Stimulated activated CD4-positive, alpha-beta T cell treated with anti-CD3 and anti-CD28 coated beads, Interleukin-1b, Interleukin-23, amount 100 ng/mL, for 1 hour (primary cell): Measurements from ENCODE around the gene S100P.
"Not testable (repeated sequence)": the region's sequence is repeated elsewhere in the genome, so short reads cannot be mapped to it uniquely, and the experiment has no call there.

Experiments
- DNase-seq, 2 donors: peaks; one replicate each; pipeline ENCODE4 v3.0.0-alpha.2; 2020; ENCODE audit warnings: low read depth in 2 of 2

Gene S100P

DNA sequence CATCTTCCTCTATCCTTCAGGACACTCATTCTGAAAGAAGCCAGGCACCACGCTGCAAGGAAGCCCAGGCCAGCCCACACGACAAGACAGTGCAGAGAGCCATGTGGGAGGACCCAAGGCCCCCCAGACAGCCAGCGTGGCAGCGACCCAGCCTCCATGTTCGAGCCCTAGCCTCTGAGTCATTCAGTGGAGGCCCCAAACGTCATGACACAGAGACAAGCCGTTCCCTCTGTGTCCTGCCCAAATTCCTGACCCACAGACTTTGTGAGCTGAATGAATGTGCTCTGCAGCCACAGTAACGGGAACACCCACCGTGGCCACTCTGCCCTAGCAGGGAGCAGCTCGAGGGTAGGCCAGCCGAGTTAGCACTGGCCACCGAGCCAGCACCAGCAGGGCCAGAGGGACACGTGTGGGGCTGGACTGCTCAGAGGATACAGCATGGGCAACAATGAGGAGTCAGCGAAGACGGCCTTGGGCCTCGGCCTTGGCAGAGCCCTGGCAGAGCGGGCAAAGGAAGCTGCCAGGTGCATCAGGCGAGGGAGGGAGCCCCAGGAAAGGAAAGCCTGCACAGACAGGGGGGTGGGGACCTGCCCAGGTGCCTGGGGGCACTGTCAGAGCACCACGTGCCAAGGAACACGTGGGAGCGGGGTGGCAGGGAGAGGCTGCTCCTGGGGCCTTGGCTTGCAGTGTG, 30.9 kb downstream of the S100P start:
- no peak for DNase-seq

DNA sequence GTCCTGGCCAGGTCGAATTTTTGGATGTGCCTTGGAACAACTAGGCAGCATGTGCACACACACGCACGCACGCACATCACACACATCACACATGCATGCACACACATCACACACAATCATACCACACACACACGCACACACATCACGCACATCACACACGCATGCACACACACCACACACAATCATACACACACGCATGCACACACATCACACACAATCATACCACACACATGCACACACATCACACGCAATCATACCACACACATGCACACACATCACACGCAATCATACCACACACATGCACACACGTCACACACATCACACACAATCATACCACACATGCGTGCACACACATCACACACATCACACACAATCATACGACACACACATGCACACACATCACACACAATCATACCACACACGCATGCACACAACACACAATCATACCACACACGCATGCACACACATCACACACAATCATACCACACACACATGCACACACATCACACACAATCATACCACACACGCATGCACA, 31.8 kb downstream of the S100P start:
- not testable (repeated sequence) for DNase-seq

DNA sequence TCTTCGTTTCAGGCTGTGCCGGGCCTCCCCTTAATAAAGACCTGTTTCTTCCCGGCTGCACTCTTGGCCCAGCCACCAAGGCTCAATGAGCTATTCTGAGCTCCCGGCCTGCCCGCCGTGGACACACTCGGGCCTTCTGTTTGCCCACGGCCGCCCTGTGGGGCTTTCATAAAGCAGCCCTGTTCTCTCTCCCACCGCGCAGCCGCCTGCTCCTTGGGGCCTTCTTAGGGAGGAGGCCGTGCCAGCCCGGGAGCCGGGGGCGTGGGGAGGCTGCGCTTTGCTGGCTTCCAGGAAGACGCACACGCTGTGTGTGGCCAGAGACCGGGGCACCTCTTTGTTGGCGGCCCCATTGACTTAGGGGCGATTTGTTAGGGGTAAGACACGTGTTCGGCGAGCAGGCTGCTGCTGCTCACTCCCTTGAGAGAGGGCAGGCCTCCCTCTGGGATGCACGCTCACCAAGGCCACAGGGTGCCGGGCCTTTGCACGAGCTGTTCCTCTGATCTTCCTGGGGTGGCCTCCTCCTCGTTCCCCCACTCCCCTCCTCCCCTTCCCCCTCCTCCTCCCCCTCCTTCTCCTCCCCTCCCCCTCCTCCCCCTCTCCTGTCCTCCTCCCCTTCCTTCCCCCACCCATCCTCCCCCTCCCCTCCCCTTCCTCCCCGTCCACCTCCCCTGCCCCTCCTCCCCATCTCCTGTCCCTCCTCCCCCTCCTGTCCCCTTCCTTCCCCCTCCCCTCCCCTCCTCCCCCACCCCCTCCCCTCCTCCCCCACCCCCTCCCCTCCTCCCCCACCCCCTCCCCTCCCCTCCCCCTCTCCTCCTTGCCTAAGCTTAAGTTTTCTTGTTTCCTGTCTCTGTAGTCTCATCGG, 33.6 kb downstream of the S100P start:
- no peak for DNase-seq

DNA sequence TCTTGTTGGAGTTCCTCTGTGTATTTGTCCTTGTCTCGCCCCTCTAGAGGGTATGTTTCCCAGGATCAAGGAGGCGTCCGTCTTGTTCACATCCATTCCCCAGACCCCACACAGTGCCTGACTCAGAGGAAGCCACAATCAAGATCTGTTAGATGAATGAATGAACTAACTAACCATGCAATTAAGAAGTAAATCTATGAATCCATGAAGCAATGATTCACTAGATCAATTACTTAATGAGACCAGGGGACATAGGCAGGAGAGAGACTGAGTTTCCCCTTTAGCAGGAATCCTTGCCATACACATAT, 34.2 kb downstream of the S100P start:
- DNase-seq: no peak

DNA sequence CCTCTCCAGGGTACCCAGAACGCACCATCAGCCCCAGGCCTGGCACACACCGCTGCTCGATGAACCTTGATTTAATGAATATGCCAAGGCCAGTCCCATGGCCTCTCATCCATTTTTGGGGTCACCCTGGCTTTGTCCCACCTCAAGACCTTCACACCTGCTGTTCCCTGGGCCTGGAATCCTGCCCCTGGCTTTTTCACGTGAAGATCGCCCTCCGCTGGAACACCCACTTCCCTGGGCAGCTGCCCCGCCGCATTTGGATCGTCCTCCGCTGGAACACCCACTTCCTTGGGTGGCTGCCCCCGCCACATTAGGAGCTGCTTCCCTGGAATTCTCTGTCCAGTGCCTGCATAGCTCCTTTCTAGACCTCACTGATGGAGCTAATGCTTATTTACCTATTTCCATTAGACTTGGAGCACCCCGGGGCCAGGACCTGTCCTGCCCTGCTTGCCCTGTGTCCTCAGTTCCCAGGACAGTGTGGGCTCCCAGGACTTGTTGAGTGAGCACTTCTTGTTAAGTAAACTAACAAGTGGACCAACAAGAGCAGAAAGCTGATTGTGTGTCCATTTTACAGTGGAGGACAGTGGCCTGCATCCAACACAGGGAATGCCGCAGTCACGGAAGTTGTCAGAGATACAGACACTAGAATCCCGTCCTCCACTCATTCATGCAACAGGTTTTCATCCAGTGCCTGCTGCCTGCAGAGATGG, 34.8 kb downstream of the S100P start:
- DNase-seq: no peak

DNA sequence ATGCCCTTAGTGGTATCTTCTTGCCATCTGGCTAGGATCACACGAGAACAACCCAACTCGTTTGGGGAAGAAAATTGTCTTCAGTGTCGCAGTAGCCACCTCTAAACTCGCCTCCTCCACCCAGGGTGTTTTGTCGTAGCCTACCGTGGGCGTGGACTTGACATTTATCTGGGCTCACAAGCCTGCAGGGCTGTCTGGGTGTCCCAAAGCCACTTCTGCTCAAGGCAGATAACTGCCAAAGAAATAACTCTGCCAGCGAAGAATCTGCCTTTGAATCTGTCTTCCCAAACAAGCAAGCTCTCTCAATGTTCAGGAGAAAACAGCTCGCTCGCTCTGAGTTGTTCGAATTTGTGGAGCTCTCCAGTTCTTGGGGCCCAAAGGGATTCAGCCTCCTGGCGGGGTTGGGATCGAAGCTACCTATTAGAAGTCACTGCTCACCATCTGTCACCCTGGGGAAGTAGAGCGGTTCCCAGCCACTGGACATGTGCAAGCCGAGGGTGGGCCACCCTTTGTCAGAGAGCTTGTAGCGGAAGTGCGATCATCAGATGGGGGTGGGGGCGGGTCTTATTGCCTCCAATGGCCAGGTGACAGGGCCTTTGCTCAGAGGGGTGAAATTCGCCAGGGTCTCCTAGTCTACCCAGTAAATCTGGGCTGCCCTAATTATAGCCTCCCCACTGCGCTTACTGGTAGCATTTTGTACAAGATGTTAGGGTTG, 37.1 kb downstream of the S100P start:
- DNase-seq: no peak

DNA sequence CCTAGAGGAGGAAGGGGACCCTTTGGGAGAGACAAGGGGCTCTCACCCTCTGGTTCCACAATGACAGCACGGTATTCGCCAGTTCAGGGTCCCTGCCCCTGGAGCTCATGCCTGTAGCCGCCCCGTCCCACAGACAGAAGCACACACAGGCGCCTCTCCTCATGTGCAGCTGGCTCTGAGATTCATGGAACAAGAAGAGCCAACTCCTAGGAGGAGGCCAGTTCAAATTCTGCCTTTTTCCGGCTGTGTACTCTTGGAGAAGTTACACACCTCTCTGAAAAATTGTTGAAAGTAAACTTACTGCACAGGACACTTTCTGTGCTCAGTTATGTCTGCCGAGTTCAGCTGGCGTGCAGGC, 37.6 kb downstream of the S100P start:
- DNase-seq: no peak

DNA sequence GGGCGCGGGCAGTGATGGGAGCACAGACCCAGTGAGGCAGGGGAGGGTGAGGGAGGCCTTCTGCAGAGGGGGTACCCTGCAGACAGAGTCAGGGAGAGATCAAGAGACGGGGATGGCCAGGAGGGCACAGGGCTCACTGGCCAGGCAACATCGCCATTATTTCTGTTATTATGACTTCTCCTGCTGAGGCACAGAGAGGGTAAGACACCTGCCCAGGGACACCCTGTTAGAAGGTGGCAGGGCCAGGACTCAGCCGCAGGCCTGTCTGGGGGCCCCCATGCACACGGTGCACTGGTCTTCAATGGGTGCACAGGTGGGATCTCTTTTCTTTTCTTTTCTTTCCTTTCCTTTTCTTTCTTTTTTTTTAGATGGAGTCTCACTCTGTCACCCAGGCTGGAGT, 38.1 kb downstream of the S100P start:
- no peak for DNase-seq

DNA sequence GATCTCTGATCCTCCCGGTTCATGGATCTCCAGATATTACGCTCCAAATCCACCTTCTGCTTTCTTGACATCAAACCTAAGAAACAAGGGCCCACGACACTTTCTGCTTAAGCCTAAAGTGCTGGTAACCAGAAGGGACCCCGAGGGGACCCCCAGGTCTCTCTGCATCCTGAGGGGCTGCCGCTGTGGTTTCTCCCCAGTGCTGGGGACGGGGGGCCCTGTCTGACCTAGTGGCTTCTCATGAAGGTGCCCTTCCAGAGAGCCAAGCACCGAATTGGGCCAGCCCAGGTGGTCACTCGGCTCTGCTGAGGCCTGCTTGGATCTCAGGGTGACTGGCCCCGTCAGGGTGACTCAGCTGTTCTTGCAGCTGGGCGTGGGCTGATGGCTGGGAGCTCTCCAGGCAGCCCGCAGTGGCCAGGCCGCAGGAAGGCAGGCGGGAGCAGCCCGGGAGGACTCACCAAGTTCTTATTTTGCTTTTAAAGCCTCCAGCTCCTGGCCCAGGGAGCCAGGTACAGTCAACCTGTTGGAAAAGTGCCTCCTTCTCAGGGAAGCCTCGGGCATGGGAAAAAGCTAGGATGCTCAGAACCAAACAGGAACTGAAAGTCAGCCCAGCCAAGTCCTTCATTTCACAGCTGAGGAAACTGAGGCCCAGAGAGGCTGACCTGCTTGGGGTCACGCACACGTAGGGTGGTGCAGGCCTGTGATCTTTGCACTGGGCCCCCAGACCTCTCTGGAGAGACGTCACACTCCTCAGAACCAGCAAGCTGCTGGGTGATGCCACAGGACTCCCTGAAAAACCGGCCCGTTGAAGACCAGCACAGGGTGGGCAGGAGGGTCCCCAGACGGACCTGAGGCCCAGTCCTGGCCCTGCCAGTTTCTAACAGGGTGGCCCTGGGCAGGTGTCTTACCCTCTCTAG, 39.0 kb downstream of the S100P start:
- DNase-seq: no peak

DNA sequence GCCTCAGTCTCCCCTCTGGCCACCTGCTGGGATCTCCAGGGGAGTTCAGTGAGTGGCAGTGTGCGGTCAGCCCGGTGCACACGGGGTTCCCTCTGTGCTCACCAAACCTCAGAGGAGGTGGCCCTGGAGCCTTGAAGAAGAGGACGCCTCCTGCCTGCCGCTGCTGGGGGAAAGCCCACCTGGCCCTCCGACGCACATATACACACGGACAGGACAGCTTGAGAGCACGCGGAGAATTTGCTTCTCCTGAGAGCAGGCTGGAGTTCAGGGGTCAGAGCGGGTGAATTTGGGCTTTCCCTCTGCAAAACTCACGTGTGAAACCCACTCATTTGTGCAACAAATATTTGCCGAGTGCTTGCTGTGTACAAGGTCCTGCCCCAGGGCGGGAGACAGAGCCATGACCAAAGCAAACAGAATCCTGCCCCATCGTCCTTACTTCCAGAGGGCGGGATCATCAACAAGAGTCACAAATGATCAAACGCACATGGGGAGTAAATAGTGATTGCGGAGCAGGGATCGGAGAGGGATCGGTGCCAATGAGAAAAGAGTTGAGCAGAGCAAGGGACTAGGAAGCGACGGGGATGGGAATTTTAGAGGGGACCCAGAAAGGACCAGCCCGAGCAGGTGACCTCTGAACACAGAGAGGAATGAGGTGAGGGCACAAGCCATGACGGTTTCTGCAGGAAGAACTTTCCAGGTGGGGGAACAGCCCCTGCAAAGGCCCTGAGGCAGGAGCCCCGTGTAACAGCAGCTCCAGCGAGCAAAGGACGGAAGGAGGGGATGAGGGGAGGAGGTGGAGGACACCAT, 39.9 kb downstream of the S100P start:
- no peak for DNase-seq

DNA sequence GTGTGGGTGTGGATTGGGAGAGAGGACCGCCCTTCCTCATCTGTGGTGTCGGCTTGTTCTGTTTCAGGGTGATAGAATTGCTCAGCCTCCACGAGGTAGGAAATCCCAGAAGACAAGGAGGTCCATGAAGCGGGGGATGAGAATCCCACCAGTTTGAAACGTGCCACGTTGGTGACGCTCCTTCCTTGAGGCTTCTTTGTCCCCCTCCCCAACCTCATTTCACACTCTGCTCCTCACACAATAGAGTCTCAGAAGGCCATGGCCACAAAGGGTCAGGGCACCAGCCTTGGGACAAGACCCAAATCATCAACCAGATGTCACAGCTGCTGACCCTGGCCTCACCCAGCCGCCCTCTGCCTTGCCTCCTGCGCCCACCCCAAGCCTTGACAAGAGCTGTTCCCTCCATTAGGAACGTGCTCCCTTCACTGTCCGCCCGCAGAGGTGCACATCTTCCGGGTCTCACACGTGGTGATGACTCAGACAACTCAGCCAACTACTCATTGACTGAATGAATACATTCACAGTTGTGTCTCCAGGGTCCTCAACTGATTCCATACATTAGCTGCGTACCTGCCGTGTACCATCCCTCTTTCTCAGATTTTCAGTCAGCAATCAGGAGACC, 40.6 kb downstream of the S100P start:
- DNase-seq: no peak

DNA sequence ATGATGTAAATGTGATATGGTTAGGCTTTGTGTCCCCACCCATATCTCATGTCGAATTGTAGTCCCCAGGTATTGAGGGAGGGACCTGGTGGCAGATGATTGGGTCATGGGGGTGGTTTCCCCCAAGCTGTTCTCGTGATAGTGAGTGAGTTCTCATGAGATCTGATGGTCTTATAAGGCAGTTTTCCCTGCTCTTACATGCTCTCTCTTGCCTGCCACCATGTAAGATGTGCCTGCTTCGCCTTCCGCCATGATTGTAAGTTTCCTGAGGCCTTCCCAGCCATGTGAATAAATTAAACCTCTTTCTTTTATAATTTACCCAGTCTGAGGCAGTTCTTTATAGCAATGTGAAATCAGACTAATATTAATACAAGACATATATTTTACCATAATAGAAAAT, 46.2 kb downstream of the S100P start:
- DNase-seq: no peak

DNA sequence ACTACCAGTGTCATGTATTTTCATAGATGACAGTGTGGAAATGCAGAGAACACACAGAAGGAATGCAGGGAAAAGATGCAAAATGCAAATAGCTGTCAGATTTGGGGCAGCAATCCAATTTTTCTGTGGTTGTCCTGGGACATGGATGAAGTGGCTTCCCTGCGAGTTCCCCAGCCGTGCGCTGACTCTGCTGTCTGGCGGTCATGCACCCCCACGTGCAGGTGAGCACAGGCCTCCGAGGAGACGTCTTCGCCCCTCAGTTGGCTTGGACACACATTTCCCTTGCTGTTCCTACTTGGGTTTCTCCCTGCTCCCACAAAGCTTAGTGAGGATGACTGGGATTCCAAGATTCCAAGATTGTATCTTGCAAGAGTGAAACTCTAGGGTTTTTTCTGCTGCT, 46.7 kb downstream of the S100P start:
- no peak for DNase-seq

DNA sequence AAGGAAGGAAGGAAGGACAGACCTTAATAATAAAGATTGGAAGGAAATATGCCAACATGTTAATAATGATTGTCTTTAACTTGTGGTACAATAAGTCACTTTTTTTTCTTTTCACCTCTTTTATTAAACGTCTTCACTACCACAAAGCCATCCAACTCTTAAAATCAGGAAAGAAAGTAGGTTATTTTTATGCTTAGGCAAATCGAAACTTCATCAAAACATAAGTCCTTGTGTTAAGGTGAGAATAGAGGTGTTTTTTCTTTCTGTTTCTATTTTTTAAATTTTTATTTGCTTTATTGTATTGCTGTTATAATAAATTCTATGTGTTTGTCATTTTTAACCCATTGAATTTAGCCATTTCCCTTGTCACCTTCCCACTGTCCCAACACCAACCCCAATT, 48.8 kb downstream of the S100P start:
- no peak for DNase-seq

DNA sequence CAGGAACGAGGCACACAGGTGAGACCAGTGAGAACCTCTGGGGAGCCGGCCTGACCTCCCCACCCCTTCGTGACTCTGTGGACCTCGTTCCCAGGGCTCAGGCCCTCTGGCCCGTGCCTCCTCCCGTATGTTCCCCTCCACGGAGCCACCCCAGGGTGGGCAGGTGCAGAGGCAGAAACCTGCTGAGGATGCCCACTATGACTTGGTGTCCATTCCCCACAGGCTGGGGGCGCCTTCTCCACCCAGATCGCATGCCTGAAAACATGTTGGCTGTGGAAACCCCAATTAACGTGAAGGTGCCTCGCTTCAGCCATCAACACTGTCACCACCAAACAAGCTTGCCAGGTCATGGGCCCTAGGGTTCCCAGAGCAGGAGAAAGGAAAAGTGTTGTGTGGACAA, 49.3 kb downstream of the S100P start:
- no peak for DNase-seq
